Stimulated activated naive CD4-positive, alpha-beta T cell (primary cell): ENCODE measurements around the gene NEUROG2.

Experiments used
- DNase-seq, 6 experiments: peaks; one replicate each; lab custom pipeline; 2025; lab: John Stamatoyannopoulos, UW

Gene NEUROG2

GRCh38 chr4:112521123-112522023 lies 5.4 kb upstream of the NEUROG2 start:
- no peak for DNase-seq

DNA sequence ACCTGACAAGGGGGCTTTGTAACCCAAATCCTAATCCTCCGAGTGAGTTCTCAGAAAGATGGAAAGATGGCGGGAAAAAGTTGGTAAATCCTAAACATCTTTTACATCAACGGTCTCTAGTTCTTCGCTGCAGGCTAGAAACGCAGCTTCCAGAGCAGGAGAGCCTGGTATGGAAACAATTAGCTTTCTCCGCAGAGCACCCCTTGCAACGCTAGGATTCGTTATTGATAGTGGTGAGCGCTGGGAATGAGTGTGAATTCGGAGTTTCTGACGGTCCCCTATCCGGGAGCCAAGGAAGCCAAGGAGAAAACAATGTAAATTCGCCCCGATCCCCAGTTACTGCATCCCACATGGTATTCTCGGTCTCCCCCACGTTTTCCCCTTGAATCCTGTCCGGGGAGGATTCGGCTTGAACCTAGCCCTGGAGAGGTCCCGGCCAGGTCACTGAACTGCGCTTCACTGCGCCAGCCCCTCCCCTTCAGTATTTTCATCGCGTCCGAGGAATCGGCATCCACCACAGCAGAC lies 4.7 kb upstream of the NEUROG2 start:
- peak in 1 of 6 experiments; percentile 8 for DNase-seq

DNA sequence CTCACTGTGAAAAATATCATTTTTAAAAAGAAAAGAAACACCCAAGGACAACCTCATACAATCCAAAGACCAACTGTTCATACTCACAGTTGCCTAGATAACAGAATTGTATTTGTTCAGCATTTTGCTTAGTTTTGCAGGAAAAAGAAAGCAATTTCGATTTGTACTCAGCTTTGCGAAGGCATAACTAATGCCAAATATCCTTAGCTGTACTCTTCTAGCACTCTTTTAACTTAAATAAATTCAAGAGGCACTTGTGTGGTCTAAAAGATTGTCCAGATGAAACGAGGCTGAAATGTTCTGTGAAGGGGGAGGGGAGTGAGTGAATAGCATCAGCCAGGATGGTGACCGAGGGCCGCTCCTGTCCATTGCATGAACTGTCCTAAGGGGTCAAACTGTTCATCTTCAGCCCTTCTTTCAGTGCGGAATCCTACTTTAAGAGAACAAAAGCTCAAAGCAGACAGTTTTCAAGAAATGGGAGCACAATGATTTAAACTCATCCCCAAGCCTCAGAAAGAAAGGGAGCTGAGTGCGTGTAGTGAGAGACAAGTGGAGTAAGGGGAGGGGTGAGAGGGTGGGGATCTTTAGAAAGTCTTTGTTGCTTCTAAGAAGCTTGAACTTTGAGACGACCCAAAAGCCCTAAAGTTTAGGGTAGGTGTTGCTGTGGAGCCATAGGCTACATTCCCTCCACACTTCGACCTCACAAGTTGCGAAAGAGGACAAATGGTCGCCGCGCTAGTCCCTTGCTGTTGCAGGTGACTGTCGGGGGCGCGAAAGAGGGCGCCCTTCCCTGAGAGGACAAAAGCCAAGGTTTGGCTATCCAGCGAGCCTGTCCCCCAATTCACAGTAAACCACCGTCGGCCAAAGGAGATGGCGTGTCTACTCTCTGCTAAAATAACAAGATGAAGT lies 4.0 kb upstream of the NEUROG2 start:
- peak in 1 of 6 experiments; percentile 1 for DNase-seq

DNA sequence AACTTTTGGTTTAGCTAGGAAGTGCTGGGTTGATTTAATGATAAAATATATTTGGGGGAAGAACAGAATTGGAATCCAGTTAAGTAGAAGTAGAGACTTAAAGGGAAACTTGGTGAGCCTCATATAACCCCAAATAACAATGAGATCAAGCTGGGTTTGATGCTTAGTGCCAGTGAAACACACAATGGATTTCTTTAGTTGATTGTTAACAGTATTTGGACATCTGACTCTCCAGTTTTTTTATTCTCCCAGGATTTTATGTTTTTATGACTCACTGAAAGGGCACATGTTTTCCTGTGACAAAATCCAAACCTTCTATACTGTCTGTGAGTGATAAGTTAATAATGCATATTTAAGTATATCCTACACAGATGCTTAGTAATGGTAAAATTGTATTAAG lies 2.7 kb upstream of the NEUROG2 start:
- DNase-seq, result no peak

DNA sequence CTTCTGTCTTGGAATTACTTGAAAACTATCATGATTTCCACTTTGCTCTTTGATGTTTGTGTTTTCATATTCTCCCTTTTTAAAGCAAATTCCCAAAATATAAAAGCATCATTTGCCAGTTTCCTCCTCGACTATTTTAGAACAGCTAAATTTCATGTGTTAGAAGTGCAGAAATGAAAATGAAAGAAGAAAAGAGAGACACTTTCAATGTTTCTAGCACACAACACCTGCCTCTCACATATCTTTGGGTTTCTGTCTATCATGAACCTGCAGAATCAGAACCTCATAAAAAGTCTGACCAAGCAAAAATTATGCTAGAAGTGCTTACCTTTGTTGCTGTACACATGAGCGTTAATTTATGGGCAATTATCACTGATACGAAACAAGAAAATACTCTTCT lies 1.9 kb upstream of the NEUROG2 start:
- peak in 1 of 6 experiments; percentile 33 for DNase-seq

DNA sequence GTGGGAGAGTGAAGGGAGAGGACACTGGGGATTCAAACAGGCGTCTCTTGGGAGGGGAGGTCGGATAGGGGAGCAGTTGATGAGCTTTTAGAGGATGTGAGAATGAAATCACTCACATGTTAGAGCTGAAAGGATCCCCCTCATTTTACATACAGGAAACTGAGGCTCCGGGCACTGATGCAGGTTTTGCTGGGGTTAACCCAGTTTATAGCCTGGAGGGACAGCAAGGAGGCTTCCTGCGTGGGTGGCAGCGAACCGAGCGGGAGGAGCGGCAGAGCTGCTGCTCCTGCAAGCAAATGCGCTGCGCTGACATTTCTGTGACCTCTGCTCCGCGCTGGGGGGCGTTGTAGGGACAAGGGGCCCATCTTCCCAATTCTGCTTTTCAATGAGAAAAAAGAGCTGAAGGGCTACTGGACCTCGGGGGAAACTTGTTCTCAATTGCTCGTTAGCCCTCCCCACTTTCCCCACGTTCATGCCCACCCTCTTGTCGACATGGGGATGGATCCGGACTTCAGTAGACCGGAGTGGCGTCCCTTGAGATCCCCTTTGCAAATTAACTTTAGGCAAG lies 1.2 kb upstream of the NEUROG2 start:
- DNase-seq, result peak in 2 of 6 experiments; percentile 8 to 18

DNA sequence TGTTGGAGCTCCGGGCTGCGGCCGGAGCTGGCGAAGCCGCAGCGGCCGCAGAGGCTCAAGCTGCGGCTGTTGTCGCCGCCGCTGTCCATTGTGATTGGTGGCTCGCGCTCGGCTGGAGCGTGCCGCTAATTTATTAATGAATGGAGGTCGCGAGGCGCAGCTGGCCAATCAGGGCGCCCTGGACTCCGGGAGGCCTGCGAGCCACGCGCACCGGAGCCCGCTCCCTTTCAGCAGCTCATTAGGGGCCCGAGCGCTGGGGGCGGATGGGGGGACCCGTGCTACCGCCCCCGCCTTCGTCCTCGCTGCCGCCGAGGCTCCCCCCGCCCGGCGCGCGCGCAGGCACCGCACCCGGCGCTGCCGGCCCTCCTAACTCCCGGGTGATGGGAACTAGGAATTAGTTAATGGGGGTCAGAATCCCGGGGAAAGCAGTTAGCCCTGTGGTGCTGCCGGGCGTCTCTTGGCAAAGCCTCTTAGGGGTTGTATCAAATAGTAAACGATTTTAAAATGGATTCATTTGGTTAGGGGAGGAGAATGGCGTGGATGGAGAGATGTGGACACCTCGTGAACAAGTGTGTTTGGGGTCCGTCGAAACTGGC lies 589 bp upstream of the NEUROG2 start:
- DNase-seq, result peak in 2 of 6 experiments; percentile 13 to 25

DNA sequence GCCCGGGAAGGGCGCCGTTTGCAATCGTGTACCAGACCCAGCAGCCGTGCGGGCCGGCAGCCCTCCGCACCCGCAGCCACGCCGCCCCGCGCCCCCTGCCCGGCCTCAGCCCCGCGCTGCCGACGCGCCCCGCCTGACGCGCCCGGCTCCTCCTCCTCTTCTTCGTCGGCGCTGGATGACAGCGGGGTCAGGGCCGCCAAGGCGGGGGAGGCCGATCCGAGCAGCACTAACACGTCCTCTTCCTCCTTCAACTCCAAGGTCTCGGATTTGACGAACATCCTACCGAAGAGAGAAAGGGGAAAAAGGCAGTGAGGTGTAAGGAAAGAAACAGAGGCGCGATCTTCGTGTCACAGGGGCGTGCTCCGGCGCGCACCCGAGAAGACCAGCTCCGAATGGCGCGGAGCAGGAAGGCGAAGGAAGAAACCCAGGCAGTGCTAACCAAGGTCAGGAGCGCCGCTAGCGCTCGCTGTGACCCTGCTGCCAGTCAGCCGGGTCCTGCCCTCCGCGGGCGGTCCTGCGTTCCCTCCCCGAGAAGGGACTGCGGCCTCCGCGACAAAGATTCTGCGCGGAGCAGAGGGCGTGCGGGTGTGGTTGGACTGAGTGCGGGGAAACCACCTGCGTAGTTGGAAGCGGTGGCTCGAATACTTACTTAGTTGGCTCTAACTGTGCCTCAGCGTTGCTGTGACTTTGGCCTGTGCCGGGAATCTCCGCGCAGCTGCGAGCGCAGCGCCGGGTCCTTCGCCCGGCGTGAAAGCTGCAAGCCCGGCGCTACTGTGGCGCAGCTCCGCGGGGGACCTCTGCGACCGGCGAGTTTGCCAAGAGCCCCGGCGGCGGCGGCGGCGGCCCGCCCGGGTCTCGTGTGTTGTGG lies 548 bp downstream of the NEUROG2 start:
- DNase-seq, result peak; percentile 13 to 63 (median 22)

DNA sequence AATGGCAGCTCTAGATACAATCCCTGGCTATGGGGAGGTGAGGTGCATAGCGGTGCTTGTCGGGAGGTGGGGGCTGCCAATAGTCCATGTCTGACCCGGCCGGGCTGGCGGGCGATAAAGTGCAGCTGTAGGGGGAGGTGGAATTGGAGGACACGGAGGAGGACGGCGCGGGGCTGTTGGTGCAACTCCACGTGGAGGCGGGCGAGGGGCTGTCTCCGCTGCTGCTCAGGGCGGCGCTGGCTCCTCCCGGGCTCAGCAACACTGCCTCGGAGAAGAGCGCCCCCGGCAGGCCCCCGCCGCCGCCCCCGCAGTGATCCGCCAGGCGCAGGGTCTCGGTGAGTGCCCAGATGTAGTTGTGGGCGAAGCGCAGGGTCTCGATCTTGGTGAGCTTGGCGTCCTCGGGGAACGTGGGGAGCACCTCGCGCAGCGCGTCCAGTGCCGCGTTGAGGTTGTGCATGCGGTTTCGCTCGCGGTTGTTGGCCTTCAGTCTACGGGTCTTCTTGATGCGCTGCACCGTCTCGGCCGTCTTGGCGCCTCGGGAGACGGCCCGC lies 1.3 kb downstream of the NEUROG2 start:
- no peak for DNase-seq

- peak in 1 of 6 experiments; percentile 21 for DNase-seq
Observed at GRCh38 chr4:112513971-112514646, 1.9 kb downstream of the NEUROG2 start.

DNA sequence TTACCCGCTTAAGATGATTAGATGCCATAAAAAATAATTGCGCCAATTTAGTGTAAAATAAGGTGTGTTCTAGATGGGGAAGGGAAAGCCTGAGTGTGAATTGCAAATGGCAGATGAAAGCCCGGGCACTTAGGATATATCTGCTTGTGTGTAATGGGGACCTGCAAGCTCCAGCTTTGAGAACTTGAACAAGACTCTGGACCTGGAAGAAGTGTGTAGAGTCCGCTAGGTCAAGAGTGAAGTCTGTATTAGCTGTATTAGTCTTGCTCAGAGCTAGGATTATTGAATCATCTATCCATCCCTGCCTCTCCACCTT lies 4.2 kb downstream of the NEUROG2 start:
- no peak for DNase-seq

- DNase-seq, result peak in 1 of 6 experiments; percentile 14
Observed at GRCh38 chr4:112511093-112511802, 4.7 kb downstream of the NEUROG2 start.

GRCh38 chr4:112510291-112511092 lies 5.5 kb downstream of the NEUROG2 start:
- DNase-seq, result peak in 3 of 6 experiments; percentile 1 to 36 (median 12)

DNA sequence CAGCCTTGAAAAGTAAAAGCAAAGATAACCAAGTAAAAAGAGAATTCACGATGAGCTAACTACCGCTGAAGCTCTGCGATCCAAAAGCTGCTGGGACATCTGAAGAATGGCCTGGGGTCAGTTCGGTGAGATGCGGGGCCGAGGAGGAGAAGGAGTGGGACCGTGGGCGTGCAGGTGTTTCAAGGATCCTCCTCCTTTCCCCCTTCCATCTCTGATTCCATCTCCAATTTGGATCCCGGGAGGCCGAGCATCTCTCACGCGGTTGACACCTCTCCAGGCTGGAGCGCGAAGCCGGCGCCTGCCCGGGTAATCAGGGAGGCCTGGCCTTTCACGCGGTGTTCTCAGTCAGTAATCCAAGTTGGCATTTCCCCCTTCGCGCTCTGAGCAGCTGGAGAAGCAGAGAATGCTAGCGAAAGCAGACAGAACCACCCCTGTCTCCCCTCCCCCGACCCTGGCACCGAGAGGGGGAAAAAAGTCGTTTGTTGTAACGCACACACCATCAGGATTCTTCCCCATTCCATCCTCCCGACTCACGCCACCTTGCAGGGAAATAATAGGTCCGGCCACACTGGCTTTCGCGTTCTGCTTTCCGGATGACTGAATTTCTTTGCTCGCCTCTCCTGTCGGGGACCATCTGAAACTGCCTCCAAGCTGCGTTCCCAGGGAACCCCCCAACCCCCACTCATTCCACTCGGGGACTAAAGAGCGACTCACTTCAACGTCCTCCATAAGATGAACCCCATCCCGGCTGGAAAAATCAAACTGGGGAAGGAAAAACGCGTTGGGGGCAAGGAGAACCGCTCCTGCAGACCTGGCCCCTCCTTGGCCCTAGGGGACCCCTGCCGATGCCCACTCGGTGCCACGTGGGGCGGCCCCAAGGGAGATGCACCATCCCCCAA lies 6.5 kb downstream of the NEUROG2 start:
- peak in 1 of 6 experiments; percentile 7 for DNase-seq

GRCh38 chr4:112508356-112508755 lies 7.6 kb downstream of the NEUROG2 start:
- DNase-seq, result peak in 1 of 6 experiments; percentile 2

DNA sequence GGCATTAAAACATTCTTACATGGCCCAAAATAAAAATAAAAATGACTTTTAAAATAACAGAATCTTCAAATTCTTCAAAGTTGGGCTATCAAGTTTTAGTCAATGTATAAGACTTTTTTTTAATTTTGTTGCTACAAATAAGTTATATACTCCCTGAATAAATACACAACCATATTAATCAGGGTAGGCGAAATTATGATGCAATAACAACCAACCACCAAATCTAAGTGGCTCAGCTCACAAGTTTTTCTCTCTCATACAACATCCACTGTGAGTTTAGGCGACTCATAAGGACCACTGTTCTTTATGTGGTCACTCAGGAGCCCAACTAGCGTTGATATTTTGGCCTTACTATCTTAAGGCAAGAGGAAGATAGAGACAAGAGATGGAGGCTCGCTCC lies 11.2 kb downstream of the NEUROG2 start:
- DNase-seq, result no peak

GRCh38 chr4:112502871-112503270 lies 13.1 kb downstream of the NEUROG2 start:
- no peak for DNase-seq
